WTC11 (cell line): ENCODE measurements around the gene ATP9B. TPM values are rescaled to one million over a fixed set of nuclear protein-coding genes. Genes with fewer than 3 reads are reported as not detected.
A peak's percentile ranks its signal among the peaks of the same experiment; 100 is the strongest.

ENCODE experiments used
- ATAC-seq: fragments of 200-7000 bp; cut with Tn5 transposase; 2 replicates; pipeline ENCODE4 v1.10.0; 2021; ENCODE audit warnings: mild to moderate bottlenecking, moderate library complexity
- CTCF ChIA-PET: fragments of 300-600 bp; sonication (Branson Sonifier 250); formaldehyde crosslinking; loops from one replicate; lab custom pipeline; 2021; ENCODE audit warnings: antibody characterized with exemption; lab: Charles Lee
- POLR2A ChIA-PET: fragments of 350-600 bp; sonication (Branson Sonifier 250); formaldehyde crosslinking; loops from one replicate; lab custom pipeline; 2021; ENCODE audit warnings: antibody characterized with exemption; lab: Charles Lee
- DNase-seq: peaks from one replicate; pipeline ENCODE4 v3.0.0; 2021; ENCODE audit warnings: low spot score
- H3K27ac Mint-ChIP-seq: 2 replicates; pipeline ENCODE4 v1.8.0; 2021; ENCODE audit warnings: mixed read lengths
- H3K27me3 Mint-ChIP-seq: 2 replicates; pipeline ENCODE4 v1.8.0; 2021; ENCODE audit warnings: low read depth, mild to moderate bottlenecking, moderate library complexity, mixed read lengths
- H3K36me3 Mint-ChIP-seq: 2 replicates; pipeline ENCODE4 v1.8.0; 2021; ENCODE audit warnings: mixed read lengths
- H3K4me1 Mint-ChIP-seq: 2 replicates; pipeline ENCODE4 v1.8.0; 2022; ENCODE audit warnings: mixed read lengths
- H3K4me3 Mint-ChIP-seq: 2 replicates; pipeline ENCODE4 v1.8.0; 2021; ENCODE audit warnings: mild to moderate bottlenecking, moderate library complexity, mixed read lengths
- H3K9me3 Mint-ChIP-seq: 2 replicates; pipeline ENCODE4 v1.8.0; 2021; ENCODE audit warnings: mixed read lengths
- CBFB ChIP-seq: sonication (generic); formaldehyde crosslinking; IDR thresholded peaks from 2 replicates; pipeline ENCODE4 v1.8.1; 2022; ENCODE audit warnings: mild to moderate bottlenecking, low read depth, missing genetic modification reagents
- E2F1 ChIP-seq: sonication (generic); formaldehyde crosslinking; IDR thresholded peaks from 2 replicates; pipeline ENCODE4 v1.8.0; 2022; ENCODE audit warnings: mild to moderate bottlenecking, missing genetic modification reagents
- E2F5 ChIP-seq: sonication (generic); formaldehyde crosslinking; IDR thresholded peaks from 2 replicates; pipeline ENCODE4 v1.8.1; 2022; ENCODE audit warnings: mild to moderate bottlenecking, moderate library complexity, missing genetic modification reagents
- FOXK1 ChIP-seq: sonication (generic); formaldehyde crosslinking; IDR thresholded peaks from 2 replicates; pipeline ENCODE4 v1.8.0; 2022; ENCODE audit warnings: mild to moderate bottlenecking, moderate library complexity, missing genetic modification reagents
- FOXP1 ChIP-seq: sonication (generic); formaldehyde crosslinking; IDR thresholded peaks from 2 replicates; pipeline ENCODE4 v1.8.0; 2022; ENCODE audit warnings: missing genetic modification reagents, mild to moderate bottlenecking, moderate library complexity, borderline replicate concordance
- JUN ChIP-seq: sonication (generic); formaldehyde crosslinking; IDR thresholded peaks from 2 replicates; pipeline ENCODE4 v1.8.0; 2023; ENCODE audit warnings: mild to moderate bottlenecking, missing genetic modification reagents
- RELA ChIP-seq: sonication (generic); formaldehyde crosslinking; IDR thresholded peaks from 2 replicates; pipeline ENCODE4 v1.8.1; 2022; ENCODE audit warnings: missing genetic modification reagents, mild to moderate bottlenecking, borderline replicate concordance
- SOX15 ChIP-seq: fragments of 250-450 bp; sonication (Bioruptor Pico); IDR thresholded peaks from 2 replicates; pipeline ENCODE4 v1.9.0; 2021; ENCODE audit warnings: mild to moderate bottlenecking
- TP53 ChIP-seq: sonication (generic); formaldehyde crosslinking; IDR thresholded peaks from 2 replicates; pipeline ENCODE4 v1.8.1; 2023; ENCODE audit warnings: mild to moderate bottlenecking, missing genetic modification reagents
- ZNF138 ChIP-seq: sonication (generic); formaldehyde crosslinking; conservative IDR thresholded peaks from 2 replicates; pipeline ENCODE4 v1.8.1; 2022; ENCODE audit warnings: mild to moderate bottlenecking, moderate library complexity, missing genetic modification reagents
- ZNF232 ChIP-seq: sonication (generic); formaldehyde crosslinking; IDR thresholded peaks from 2 replicates; pipeline ENCODE4 v1.8.0; 2022; ENCODE audit warnings: mild to moderate bottlenecking, missing genetic modification reagents
- total RNA-seq: library from RNA; stranded (reverse); gene quantifications from 3 replicates; pipeline ENCODE4 v1.2.3, GENCODE V29; 2021
- TF ChIP-seq, protein P1 (sequence below): sonication (generic); formaldehyde crosslinking; IDR thresholded peaks from 2 replicates; pipeline ENCODE4 v1.8.0; 2023; ENCODE audit warnings: mild to moderate bottlenecking, missing genetic modification reagents
- TF ChIP-seq, protein P2 (sequence below): sonication (generic); formaldehyde crosslinking; IDR thresholded peaks from 2 replicates; pipeline ENCODE4 v1.8.1; 2022; ENCODE audit warnings: mild to moderate bottlenecking, missing genetic modification reagents, moderate library complexity, borderline replicate concordance
- TF ChIP-seq, protein P3 (sequence below): sonication (generic); formaldehyde crosslinking; IDR thresholded peaks from 2 replicates; pipeline ENCODE4 v1.8.0; 2022; ENCODE audit warnings: mild to moderate bottlenecking, missing genetic modification reagents
- TF ChIP-seq, protein P4 (sequence below): fragments of 250-450 bp; sonication (Bioruptor Pico); IDR thresholded peaks from 2 replicates; pipeline ENCODE4 v1.9.0; 2021; ENCODE audit warnings: mild to moderate bottlenecking, borderline replicate concordance
- TF ChIP-seq, protein P5 (sequence below): sonication (generic); formaldehyde crosslinking; IDR thresholded peaks from 2 replicates; pipeline ENCODE4 v1.8.1; 2023; ENCODE audit warnings: mild to moderate bottlenecking, moderate library complexity, missing genetic modification reagents

Gene ATP9B
- total RNA-seq, 1 experiment from 2014 or later: 19.0 TPM

- TF ChIP-seq, protein P1, sequence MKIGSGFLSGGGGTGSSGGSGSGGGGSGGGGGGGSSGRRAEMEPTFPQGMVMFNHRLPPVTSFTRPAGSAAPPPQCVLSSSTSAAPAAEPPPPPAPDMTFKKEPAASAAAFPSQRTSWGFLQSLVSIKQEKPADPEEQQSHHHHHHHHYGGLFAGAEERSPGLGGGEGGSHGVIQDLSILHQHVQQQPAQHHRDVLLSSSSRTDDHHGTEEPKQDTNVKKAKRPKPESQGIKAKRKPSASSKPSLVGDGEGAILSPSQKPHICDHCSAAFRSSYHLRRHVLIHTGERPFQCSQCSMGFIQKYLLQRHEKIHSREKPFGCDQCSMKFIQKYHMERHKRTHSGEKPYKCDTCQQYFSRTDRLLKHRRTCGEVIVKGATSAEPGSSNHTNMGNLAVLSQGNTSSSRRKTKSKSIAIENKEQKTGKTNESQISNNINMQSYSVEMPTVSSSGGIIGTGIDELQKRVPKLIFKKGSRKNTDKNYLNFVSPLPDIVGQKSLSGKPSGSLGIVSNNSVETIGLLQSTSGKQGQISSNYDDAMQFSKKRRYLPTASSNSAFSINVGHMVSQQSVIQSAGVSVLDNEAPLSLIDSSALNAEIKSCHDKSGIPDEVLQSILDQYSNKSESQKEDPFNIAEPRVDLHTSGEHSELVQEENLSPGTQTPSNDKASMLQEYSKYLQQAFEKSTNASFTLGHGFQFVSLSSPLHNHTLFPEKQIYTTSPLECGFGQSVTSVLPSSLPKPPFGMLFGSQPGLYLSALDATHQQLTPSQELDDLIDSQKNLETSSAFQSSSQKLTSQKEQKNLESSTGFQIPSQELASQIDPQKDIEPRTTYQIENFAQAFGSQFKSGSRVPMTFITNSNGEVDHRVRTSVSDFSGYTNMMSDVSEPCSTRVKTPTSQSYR (CRISPR knock-in tag): no peak
- TF ChIP-seq SOX15 (CRISPR knock-in tag) (no peak), FOXK1 (CRISPR knock-in tag) (no peak)
- TF ChIP-seq, protein P2, sequence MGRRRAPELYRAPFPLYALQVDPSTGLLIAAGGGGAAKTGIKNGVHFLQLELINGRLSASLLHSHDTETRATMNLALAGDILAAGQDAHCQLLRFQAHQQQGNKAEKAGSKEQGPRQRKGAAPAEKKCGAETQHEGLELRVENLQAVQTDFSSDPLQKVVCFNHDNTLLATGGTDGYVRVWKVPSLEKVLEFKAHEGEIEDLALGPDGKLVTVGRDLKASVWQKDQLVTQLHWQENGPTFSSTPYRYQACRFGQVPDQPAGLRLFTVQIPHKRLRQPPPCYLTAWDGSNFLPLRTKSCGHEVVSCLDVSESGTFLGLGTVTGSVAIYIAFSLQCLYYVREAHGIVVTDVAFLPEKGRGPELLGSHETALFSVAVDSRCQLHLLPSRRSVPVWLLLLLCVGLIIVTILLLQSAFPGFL (CRISPR knock-in tag): no peak
These were observed 128.3 kb downstream of the ATP9B start (continued) for GRCh38 chr18:79197531-79197930.

GRCh38 chr18:79199691-79200374 lies 130.6 kb downstream of the ATP9B start:
- Mint-ChIP-seq H3K36me3 (peaks cover 15% of the 10 kb centered on the region), H3K4me3 (no peak overlapping the region), H3K27ac (no peak overlapping the region), H3K4me1 (peaks cover 2% of the 10 kb centered on the region; the same call in 1 of the 2 replicates), H3K9me3 (peaks cover 10% of the 10 kb centered on the region), H3K27me3 (no peaks in the 10 kb centered on the region)
- TF ChIP-seq, protein P3, sequence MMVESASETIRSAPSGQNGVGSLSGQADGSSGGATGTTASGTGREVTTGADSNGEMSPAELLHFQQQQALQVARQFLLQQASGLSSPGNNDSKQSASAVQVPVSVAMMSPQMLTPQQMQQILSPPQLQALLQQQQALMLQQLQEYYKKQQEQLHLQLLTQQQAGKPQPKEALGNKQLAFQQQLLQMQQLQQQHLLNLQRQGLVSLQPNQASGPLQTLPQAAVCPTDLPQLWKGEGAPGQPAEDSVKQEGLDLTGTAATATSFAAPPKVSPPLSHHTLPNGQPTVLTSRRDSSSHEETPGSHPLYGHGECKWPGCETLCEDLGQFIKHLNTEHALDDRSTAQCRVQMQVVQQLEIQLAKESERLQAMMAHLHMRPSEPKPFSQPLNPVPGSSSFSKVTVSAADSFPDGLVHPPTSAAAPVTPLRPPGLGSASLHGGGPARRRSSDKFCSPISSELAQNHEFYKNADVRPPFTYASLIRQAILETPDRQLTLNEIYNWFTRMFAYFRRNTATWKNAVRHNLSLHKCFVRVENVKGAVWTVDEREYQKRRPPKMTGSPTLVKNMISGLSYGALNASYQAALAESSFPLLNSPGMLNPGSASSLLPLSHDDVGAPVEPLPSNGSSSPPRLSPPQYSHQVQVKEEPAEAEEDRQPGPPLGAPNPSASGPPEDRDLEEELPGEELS: no peak
- DNase-seq (no peak), ATAC-seq (no peak)
- ChIA-PET CTCF (interaction anchor here (0.6 to 0.7 kb wide), 2 partner anchors 199 to 327 kb away, joined by 3 read pairs; no protein-coding TSS in a partner anchor), POLR2A (no interaction called here)

GRCh38 chr18:79200546-79201268 lies 131.5 kb downstream of the ATP9B start:
- Mint-ChIP-seq H3K4me1 (peaks cover 2% of the 10 kb centered on the region; the same call in 1 of the 2 replicates), H3K4me3 (no peak overlapping the region), H3K27ac (no peak overlapping the region), H3K36me3 (peaks cover 15% of the 10 kb centered on the region), H3K27me3 (no peaks in the 10 kb centered on the region), H3K9me3 (peaks cover 10% of the 10 kb centered on the region)
- ChIA-PET POLR2A (no interaction called here), CTCF (no interaction called here)
- no peak for DNase-seq
- peak; percentile 80 for ATAC-seq
- no peak for TF ChIP-seq E2F5 (CRISPR knock-in tag)
- TF ChIP-seq RELA (CRISPR knock-in tag): no peak
- TF ChIP-seq, protein P4, sequence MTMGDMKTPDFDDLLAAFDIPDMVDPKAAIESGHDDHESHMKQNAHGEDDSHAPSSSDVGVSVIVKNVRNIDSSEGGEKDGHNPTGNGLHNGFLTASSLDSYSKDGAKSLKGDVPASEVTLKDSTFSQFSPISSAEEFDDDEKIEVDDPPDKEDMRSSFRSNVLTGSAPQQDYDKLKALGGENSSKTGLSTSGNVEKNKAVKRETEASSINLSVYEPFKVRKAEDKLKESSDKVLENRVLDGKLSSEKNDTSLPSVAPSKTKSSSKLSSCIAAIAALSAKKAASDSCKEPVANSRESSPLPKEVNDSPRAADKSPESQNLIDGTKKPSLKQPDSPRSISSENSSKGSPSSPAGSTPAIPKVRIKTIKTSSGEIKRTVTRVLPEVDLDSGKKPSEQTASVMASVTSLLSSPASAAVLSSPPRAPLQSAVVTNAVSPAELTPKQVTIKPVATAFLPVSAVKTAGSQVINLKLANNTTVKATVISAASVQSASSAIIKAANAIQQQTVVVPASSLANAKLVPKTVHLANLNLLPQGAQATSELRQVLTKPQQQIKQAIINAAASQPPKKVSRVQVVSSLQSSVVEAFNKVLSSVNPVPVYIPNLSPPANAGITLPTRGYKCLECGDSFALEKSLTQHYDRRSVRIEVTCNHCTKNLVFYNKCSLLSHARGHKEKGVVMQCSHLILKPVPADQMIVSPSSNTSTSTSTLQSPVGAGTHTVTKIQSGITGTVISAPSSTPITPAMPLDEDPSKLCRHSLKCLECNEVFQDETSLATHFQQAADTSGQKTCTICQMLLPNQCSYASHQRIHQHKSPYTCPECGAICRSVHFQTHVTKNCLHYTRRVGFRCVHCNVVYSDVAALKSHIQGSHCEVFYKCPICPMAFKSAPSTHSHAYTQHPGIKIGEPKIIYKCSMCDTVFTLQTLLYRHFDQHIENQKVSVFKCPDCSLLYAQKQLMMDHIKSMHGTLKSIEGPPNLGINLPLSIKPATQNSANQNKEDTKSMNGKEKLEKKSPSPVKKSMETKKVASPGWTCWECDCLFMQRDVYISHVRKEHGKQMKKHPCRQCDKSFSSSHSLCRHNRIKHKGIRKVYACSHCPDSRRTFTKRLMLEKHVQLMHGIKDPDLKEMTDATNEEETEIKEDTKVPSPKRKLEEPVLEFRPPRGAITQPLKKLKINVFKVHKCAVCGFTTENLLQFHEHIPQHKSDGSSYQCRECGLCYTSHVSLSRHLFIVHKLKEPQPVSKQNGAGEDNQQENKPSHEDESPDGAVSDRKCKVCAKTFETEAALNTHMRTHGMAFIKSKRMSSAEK (CRISPR knock-in tag): no peak
- no peak for TF ChIP-seq JUN (CRISPR knock-in tag)
- TF ChIP-seq ZNF138 (CRISPR knock-in tag): no peak
- TF ChIP-seq FOXP1: no peak
- TF ChIP-seq, protein P5, sequence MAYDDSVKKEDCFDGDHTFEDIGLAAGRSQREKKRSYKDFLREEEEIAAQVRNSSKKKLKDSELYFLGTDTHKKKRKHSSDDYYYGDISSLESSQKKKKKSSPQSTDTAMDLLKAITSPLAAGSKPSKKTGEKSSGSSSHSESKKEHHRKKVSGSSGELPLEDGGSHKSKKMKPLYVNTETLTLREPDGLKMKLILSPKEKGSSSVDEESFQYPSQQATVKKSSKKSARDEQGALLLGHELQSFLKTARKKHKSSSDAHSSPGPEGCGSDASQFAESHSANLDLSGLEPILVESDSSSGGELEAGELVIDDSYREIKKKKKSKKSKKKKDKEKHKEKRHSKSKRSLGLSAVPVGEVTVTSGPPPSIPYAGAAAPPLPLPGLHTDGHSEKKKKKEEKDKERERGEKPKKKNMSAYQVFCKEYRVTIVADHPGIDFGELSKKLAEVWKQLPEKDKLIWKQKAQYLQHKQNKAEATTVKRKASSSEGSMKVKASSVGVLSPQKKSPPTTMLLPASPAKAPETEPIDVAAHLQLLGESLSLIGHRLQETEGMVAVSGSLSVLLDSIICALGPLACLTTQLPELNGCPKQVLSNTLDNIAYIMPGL: no peak
- TF ChIP-seq ZNF232 (CRISPR knock-in tag): no peak
- no peak for TF ChIP-seq E2F1
- TF ChIP-seq CBFB (CRISPR knock-in tag): no peak
- no peak for TF ChIP-seq TP53 (CRISPR knock-in tag)
